Osteoblast (primary cell): Measurements from ENCODE around the gene ARMH4. TPM values are rescaled to one million over a fixed set of nuclear protein-coding genes. Genes with fewer than 3 reads are reported as not detected.

Experiments used
- DNase-seq: peaks from one replicate; pipeline ENCODE4 v3.0.0; 2011; ENCODE audit warnings: low spot score, mixed read lengths; ENCODE audit not compliant: insufficient read length; ENCODE audit errors: missing footprints
- H2AFZ ChIP-seq: 2 replicates; pipeline ENCODE4 v1.6.0; 2011; ENCODE audit warnings: mild to moderate bottlenecking, low read length
- H3K27ac ChIP-seq: 2 replicates; pipeline ENCODE4 v1.5.1; 2011; ENCODE audit warnings: mild to moderate bottlenecking, low read depth, low read length, moderate library complexity
- H3K27me3 ChIP-seq: 2 replicates; pipeline ENCODE4 v1.6.0; 2012; ENCODE audit warnings: mild to moderate bottlenecking, control low read depth, inconsistent platforms, low read length, moderate library complexity; ENCODE audit not compliant: insufficient read depth
- H3K36me3 ChIP-seq: 2 replicates; pipeline ENCODE4 v1.5.1; 2011; ENCODE audit warnings: mild to moderate bottlenecking, low read length, control low read depth, moderate library complexity; ENCODE audit not compliant: insufficient read depth
- H3K4me1 ChIP-seq: 2 replicates; pipeline ENCODE4 v1.5.1; 2011; ENCODE audit warnings: mild to moderate bottlenecking, low read length, control low read depth, moderate library complexity; ENCODE audit not compliant: insufficient read depth
- H3K4me2 ChIP-seq: 2 replicates; pipeline ENCODE4 v1.6.0; 2011; ENCODE audit warnings: mild to moderate bottlenecking, low read length; ENCODE audit not compliant: insufficient read depth
- H3K4me3 ChIP-seq: fragments of 200-600 bp; sonication (generic); 3 replicates; pipeline ENCODE4 v1.5.1; 2012; ENCODE audit warnings: mild to moderate bottlenecking, low read length, inconsistent platforms; ENCODE audit not compliant: insufficient read depth
- H3K79me2 ChIP-seq: 2 replicates; pipeline ENCODE4 v1.6.0; 2012; ENCODE audit warnings: mild to moderate bottlenecking, low read length, control low read depth, inconsistent platforms; ENCODE audit not compliant: insufficient read depth
- H3K9me3 ChIP-seq: 2 replicates; pipeline ENCODE4 v1.5.1; 2011; ENCODE audit warnings: low read depth, low read length, control low read depth
- H4K20me1 ChIP-seq: 2 replicates; pipeline ENCODE4 v1.6.0; 2012; ENCODE audit warnings: mild to moderate bottlenecking, low read length, control low read depth; ENCODE audit not compliant: insufficient read depth
- total RNA-seq: library from RNA; depleted of rRNA; stranded (reverse); fragments of >200 nt; gene quantifications from 2 replicates; pipeline ENCODE4 v1.2.3, GENCODE V29; 2012
- TF ChIP-seq, protein P1 (sequence below): IDR thresholded peaks from 2 replicates; pipeline ENCODE4 v1.5.1; 2011; ENCODE audit warnings: mild to moderate bottlenecking, low read depth, low read length, moderate library complexity; ENCODE audit errors: extremely low read depth

ARMH4 gene
- total RNA-seq, 1 donor, result 10.9 TPM

DNA sequence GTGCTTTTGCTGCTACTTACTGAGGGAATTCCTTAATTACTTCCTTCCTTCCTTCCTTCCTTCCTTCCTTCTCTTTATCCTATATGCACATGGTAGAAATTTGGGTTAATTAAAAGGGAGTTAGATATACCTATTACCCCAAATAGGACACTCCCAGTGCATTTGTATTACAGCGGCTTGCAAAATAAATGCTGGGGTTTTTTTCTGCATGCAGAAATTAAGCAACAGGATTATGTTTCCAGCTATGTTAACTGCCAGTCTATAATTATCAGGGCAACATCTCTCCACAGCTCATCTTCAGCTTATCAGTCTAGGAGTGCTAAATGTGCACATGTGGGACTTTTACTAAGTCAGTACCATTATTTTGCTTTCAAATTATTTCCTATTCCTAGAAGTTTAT lies 153.2 kb downstream of the ARMH4 start:
- Histone ChIP-seq H3K4me1 (no peaks in the 10 kb centered on the region), H2AFZ (no peak overlapping the region), H3K4me2 (no peak overlapping the region), H3K9me3 (no peaks in the 10 kb centered on the region), H3K79me2 (no peaks in the 10 kb centered on the region), H3K27me3 (no peaks in the 10 kb centered on the region), H3K27ac (no peak overlapping the region), H3K4me3 (no peak overlapping the region), H3K36me3 (no peaks in the 10 kb centered on the region), H4K20me1 (no peaks in the 10 kb centered on the region)
- TF ChIP-seq, protein P1, sequence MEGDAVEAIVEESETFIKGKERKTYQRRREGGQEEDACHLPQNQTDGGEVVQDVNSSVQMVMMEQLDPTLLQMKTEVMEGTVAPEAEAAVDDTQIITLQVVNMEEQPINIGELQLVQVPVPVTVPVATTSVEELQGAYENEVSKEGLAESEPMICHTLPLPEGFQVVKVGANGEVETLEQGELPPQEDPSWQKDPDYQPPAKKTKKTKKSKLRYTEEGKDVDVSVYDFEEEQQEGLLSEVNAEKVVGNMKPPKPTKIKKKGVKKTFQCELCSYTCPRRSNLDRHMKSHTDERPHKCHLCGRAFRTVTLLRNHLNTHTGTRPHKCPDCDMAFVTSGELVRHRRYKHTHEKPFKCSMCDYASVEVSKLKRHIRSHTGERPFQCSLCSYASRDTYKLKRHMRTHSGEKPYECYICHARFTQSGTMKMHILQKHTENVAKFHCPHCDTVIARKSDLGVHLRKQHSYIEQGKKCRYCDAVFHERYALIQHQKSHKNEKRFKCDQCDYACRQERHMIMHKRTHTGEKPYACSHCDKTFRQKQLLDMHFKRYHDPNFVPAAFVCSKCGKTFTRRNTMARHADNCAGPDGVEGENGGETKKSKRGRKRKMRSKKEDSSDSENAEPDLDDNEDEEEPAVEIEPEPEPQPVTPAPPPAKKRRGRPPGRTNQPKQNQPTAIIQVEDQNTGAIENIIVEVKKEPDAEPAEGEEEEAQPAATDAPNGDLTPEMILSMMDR, result no peak
- DNase-seq, result no peak

- Histone ChIP-seq H3K36me3 (no peaks in the 10 kb centered on the region), H2AFZ (no peak overlapping the region), H3K9me3 (no peaks in the 10 kb centered on the region), H3K4me1 (no peaks in the 10 kb centered on the region), H4K20me1 (no peaks in the 10 kb centered on the region), H3K79me2 (no peaks in the 10 kb centered on the region), H3K4me2 (no peak overlapping the region), H3K4me3 (no peak overlapping the region), H3K27ac (no peak overlapping the region), H3K27me3 (no peaks in the 10 kb centered on the region)
- no peak for DNase-seq
- TF ChIP-seq, protein P1, result no peak
These were observed 160.7 kb downstream of the ARMH4 start for GRCh38 chr14:57991353-57991752.

- no peak for DNase-seq
- no peak overlapping the region for H3K4me2 ChIP-seq
- no peaks in the 10 kb centered on the region for H3K4me1 ChIP-seq
- H3K36me3 ChIP-seq, result no peaks in the 10 kb centered on the region
- no peak overlapping the region for H2AFZ ChIP-seq
- no peak overlapping the region for H3K27ac ChIP-seq
- no peaks in the 10 kb centered on the region for H3K79me2 ChIP-seq
- H3K4me3 ChIP-seq, result no peak overlapping the region
- no peaks in the 10 kb centered on the region for H3K9me3 ChIP-seq
- H3K27me3 ChIP-seq, result peaks cover 1% of the 10 kb centered on the region
- TF ChIP-seq, protein P1, result no peak
- no peaks in the 10 kb centered on the region for H4K20me1 ChIP-seq
These were observed 163.6 kb downstream of the ARMH4 start for GRCh38 chr14:57988445-57988844.

DNA sequence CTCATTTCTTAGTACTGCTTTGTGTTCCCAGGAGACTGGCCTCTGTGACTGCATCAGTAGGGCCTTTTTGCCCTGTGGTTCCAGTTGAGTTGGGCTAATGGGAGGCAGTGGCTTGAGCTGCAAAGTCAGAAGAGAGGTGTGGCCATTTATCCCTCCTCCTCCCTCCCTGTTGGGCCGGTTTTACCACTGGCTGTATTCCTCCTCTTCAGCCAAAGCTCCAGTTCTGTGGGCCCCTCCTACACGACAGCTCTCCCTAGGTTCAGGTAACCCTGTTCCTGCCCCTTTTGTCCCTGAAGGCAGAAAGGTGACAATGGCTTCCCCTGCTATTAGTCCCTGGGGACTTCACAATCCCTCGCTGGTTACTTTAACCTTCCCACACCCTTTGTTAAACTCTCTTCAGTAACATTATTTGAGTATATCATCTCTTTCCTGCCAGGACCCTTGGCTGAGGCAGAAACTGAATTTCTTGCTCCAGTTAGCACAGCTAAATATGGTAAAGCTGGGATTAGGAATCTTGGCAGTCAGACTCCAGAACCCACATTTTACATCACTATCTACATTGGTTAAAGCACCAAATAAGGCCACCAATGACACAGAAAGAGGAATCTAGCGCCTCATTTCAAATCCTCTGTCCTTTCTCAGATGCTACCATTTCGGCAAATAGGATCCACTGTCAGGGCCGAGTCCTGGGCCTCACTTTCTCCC lies 164.3 kb downstream of the ARMH4 start:
- no peaks in the 10 kb centered on the region for H3K4me1 ChIP-seq
- no peak for DNase-seq
- H3K27ac ChIP-seq, result no peak overlapping the region
- no peaks in the 10 kb centered on the region for H3K36me3 ChIP-seq
- H3K4me2 ChIP-seq, result no peak overlapping the region
- peaks cover 2% of the 10 kb centered on the region for H3K27me3 ChIP-seq
- H3K4me3 ChIP-seq, result no peak overlapping the region
- no peaks in the 10 kb centered on the region for H4K20me1 ChIP-seq
- H3K9me3 ChIP-seq, result no peaks in the 10 kb centered on the region
- no peaks in the 10 kb centered on the region for H3K79me2 ChIP-seq
- TF ChIP-seq, protein P1, result no peak
- no peak overlapping the region for H2AFZ ChIP-seq
